IMR-90 (cell line): Measurements from ENCODE around the gene FAT1.

Experiments
- BHLHE40 ChIP-seq: fragments of 150-350 bp; IDR thresholded peaks from 2 replicates; pipeline ENCODE4 v1.6.1; 2016; ENCODE audit warnings: mild to moderate bottlenecking, low read depth, low read length
- CHD1 ChIP-seq: IDR thresholded peaks from 2 replicates; pipeline ENCODE4 v1.6.1; 2012; ENCODE audit warnings: low read depth, low read length, improper control_type of control experiment
- CTCF ChIP-seq: conservative IDR thresholded peaks from 2 replicates; pipeline ENCODE4 v1.5.1; 2012; ENCODE audit warnings: mild to moderate bottlenecking, low read depth, low read length, improper control_type of control experiment
- ELK1 ChIP-seq: fragments of 150-350 bp; IDR thresholded peaks from 2 replicates; pipeline ENCODE4 v1.6.1; 2016; ENCODE audit warnings: low read depth, mild to moderate bottlenecking, low read length, moderate library complexity, borderline replicate concordance
- NFE2L2 ChIP-seq: fragments of 150-350 bp; IDR thresholded peaks from 2 replicates; pipeline ENCODE4 v1.6.1; 2016; ENCODE audit warnings: low read depth, mild to moderate bottlenecking, low read length
- POLR2A ChIP-seq: IDR thresholded peaks from 2 replicates; pipeline ENCODE4 v1.6.1; 2012; ENCODE audit warnings: mild to moderate bottlenecking, low read depth, low read length
- RAD21 ChIP-seq: IDR thresholded peaks from 2 replicates; pipeline ENCODE4 v1.6.1; 2012; ENCODE audit warnings: low read length, improper control_type of control experiment
- RFX5 ChIP-seq: IDR thresholded peaks from 2 replicates; pipeline ENCODE4 v1.8.0; 2012; ENCODE audit warnings: low read depth, mild to moderate bottlenecking, low read length, moderate library complexity
- USF2 ChIP-seq: fragments of 150-350 bp; IDR thresholded peaks from 2 replicates; pipeline ENCODE4 v1.6.1; 2017; ENCODE audit warnings: mild to moderate bottlenecking, antibody characterized with exemption, low read length, low read depth

- TF ChIP-seq CTCF (no peak), POLR2A (no peak), RAD21 (no peak), ELK1 (no peak), CHD1 (no peak), RFX5 (no peak), NFE2L2 (no peak), USF2 (no peak), BHLHE40 (no peak)
These were observed 10.6 kb upstream of the FAT1 start for GRCh38 chr4:186734251-186734650.
